GOT3 (cell line): ENCODE data around the gene MED15.
A peak's percentile ranks its signal among the peaks of the same experiment; 100 is the strongest.
"Not testable (repeated sequence)": the region's sequence is repeated elsewhere in the genome, so short reads cannot be mapped to it uniquely, and the experiment has no call there.

Source experiments
- DNase-seq: peaks from one replicate; lab custom pipeline; 2025; ENCODE audit warnings: mixed read lengths; lab: John Stamatoyannopoulos, UW

MED15 gene

GRCh38 chr22:20507253-20508066 is at the start of gene MED15:
Gene MED15 (plus strand): TSS chr22:20507610. CDS start chr22:20507679, 69 bp downstream.
- DNase-seq: peak; percentile 62

GRCh38 chr22:20458530-20459151 is 48.8 kb upstream of the MED15 start:
- DNase-seq: no peak

- no peak for DNase-seq
These were observed 48.3 kb upstream of the MED15 start for GRCh38 chr22:20459152-20459542.

- DNase-seq: no peak
These were observed 47.5 kb upstream of the MED15 start for GRCh38 chr22:20459862-20460261.

- DNase-seq: no peak
These were observed 43.9 kb upstream of the MED15 start for GRCh38 chr22:20463324-20464095.

- no peak for DNase-seq
These were observed 43.3 kb upstream of the MED15 start for GRCh38 chr22:20464096-20464614.

GRCh38 chr22:20464912-20465758 is 42.3 kb upstream of the MED15 start:
- no peak for DNase-seq

- no peak for DNase-seq
These were observed 41.7 kb upstream of the MED15 start for GRCh38 chr22:20465759-20466077.

GRCh38 chr22:20466659-20467379 is 40.6 kb upstream of the MED15 start:
- DNase-seq: no peak

GRCh38 chr22:20469110-20469868 is 38.1 kb upstream of the MED15 start:
- no peak for DNase-seq

- not testable (repeated sequence) for DNase-seq
These were observed 36.9 kb upstream of the MED15 start for GRCh38 chr22:20470525-20470924.

- no peak for DNase-seq
These were observed 36.1 kb upstream of the MED15 start for GRCh38 chr22:20471126-20471833.

GRCh38 chr22:20472629-20473442 is 34.6 kb upstream of the MED15 start:
- no peak for DNase-seq

GRCh38 chr22:20475115-20475436 is 32.3 kb upstream of the MED15 start:
- no peak for DNase-seq

- DNase-seq: not testable (repeated sequence)
These were observed 31.8 kb upstream of the MED15 start for GRCh38 chr22:20475569-20475968.

GRCh38 chr22:20478059-20478458 is 29.4 kb upstream of the MED15 start:
- not testable (repeated sequence) for DNase-seq

- DNase-seq: no peak
These were observed 27.7 kb upstream of the MED15 start for GRCh38 chr22:20479612-20480196.

GRCh38 chr22:20483143-20483506 is 24.3 kb upstream of the MED15 start:
- DNase-seq: not testable (repeated sequence)

- no peak for DNase-seq
These were observed 23.6 kb upstream of the MED15 start for GRCh38 chr22:20483771-20484170.
